ENCODE data around the gene ADAMTSL3.
"Not testable (repeated sequence)": the region's sequence is repeated elsewhere in the genome, so short reads cannot be mapped to it uniquely, and the experiment has no call there.

The ADAMTSL3 gene

GRCh38 chr15:83657549-83657948 is 3.6 kb downstream of the ADAMTSL3 start:
- no peak for DNase-seq

- DNase-seq: no peak
Observed at GRCh38 chr15:83658430-83659416, 4.8 kb downstream of the ADAMTSL3 start.

- DNase-seq: no peak
Observed at GRCh38 chr15:83659417-83659812, 5.5 kb downstream of the ADAMTSL3 start.

GRCh38 chr15:83665480-83665879 is 11.6 kb downstream of the ADAMTSL3 start:
- no peak for DNase-seq

- DNase-seq: no peak
Observed at GRCh38 chr15:83670672-83671229, 16.8 kb downstream of the ADAMTSL3 start.

GRCh38 chr15:83671603-83672002 is 17.7 kb downstream of the ADAMTSL3 start:
- DNase-seq: no peak

- DNase-seq: no peak
Observed at GRCh38 chr15:83673385-83673784, 19.5 kb downstream of the ADAMTSL3 start.

GRCh38 chr15:83682476-83683088 is 28.7 kb downstream of the ADAMTSL3 start:
- DNase-seq: no peak

- DNase-seq: no peak
Observed at GRCh38 chr15:83685916-83686332, 32.0 kb downstream of the ADAMTSL3 start.

GRCh38 chr15:83688201-83688600 is 34.3 kb downstream of the ADAMTSL3 start:
- no peak for DNase-seq

- DNase-seq: no peak
Observed at GRCh38 chr15:83690676-83691075, 36.8 kb downstream of the ADAMTSL3 start.

- no peak for DNase-seq
Observed at GRCh38 chr15:83692746-83693581, 39.0 kb downstream of the ADAMTSL3 start.

- DNase-seq: no peak
Observed at GRCh38 chr15:83694015-83694414, 40.1 kb downstream of the ADAMTSL3 start.

- no peak for DNase-seq
Observed at GRCh38 chr15:83694536-83694935, 40.6 kb downstream of the ADAMTSL3 start.

GRCh38 chr15:83695246-83695645 is 41.3 kb downstream of the ADAMTSL3 start:
- DNase-seq: no peak

- no peak for DNase-seq
Observed at GRCh38 chr15:83695901-83696425, 42.0 kb downstream of the ADAMTSL3 start.

- DNase-seq: no peak
Observed at GRCh38 chr15:83697716-83698115, 43.8 kb downstream of the ADAMTSL3 start.

- DNase-seq: no peak
Observed at GRCh38 chr15:83698294-83698693, 44.4 kb downstream of the ADAMTSL3 start.

- no peak for DNase-seq
Observed at GRCh38 chr15:83699028-83699427, 45.1 kb downstream of the ADAMTSL3 start.

- no peak for DNase-seq
Observed at GRCh38 chr15:83700082-83700481, 46.2 kb downstream of the ADAMTSL3 start.

- not testable (repeated sequence) for DNase-seq
Observed at GRCh38 chr15:83702314-83702713, 48.4 kb downstream of the ADAMTSL3 start.

GRCh38 chr15:83708328-83708727 is 54.4 kb downstream of the ADAMTSL3 start:
- DNase-seq: no peak

- DNase-seq: no peak
Observed at GRCh38 chr15:83709241-83709640, 55.3 kb downstream of the ADAMTSL3 start.

Measured in NCI-H2171 (cell line).